Keratinocyte (primary cell): ENCODE results near the gene APOL3. TPM values are rescaled to one million over a fixed set of nuclear protein-coding genes. Genes with fewer than 3 reads are reported as not detected.
"Not testable (repeated sequence)": the region's sequence is repeated elsewhere in the genome, so short reads cannot be mapped to it uniquely, and the experiment has no call there.

Source experiments
- DNase-seq: peaks from one replicate; pipeline ENCODE4 v3.0.0-alpha.2; 2011; ENCODE audit warnings: low read depth, missing footprints, low spot score
- FAIRE-seq: peaks from 2 replicates; lab custom pipeline; 2011; peaks lifted over from hg19 to GRCh38; lab: Jason Lieb, UNC
- H2AFZ ChIP-seq: 2 replicates; pipeline ENCODE4 v1.6.0; 2012; ENCODE audit warnings: low read length, control low read depth, inconsistent platforms; ENCODE audit not compliant: control insufficient read depth
- H3K27ac ChIP-seq: 2 replicates; pipeline ENCODE4 v1.5.1; 2011; ENCODE audit warnings: low read length; ENCODE audit not compliant: control insufficient read depth, insufficient read depth
- H3K27me3 ChIP-seq: 3 replicates; pipeline ENCODE4 v1.6.0; 2011; ENCODE audit warnings: low read length; ENCODE audit not compliant: control insufficient read depth, insufficient read depth; ENCODE audit errors: extremely low read depth
- H3K36me3 ChIP-seq, 2 experiments: 2 replicates in 1 of 2; 3 replicates in 1 of 2; pipeline ENCODE4 v1.5.1; 2011; ENCODE audit warnings: low read length in 2 of 2, mild to moderate bottlenecking in 1 of 2; ENCODE audit not compliant: control insufficient read depth in 2 of 2, insufficient read depth in 2 of 2; ENCODE audit errors: extremely low read depth in 1 of 2
- H3K4me1 ChIP-seq: 3 replicates; pipeline ENCODE4 v1.5.1; 2011; ENCODE audit warnings: low read length; ENCODE audit not compliant: control insufficient read depth, insufficient read depth; ENCODE audit errors: extremely low read depth
- H3K4me2 ChIP-seq: 3 replicates; pipeline ENCODE4 v1.6.0; 2011; ENCODE audit warnings: low read depth, low read length; ENCODE audit not compliant: control insufficient read depth, insufficient read depth; ENCODE audit errors: extremely low read depth
- H3K4me3 ChIP-seq, 3 experiments: fragments of 200-600 bp in 1 of 3; sonication (generic) in 1 of 3; 2 replicates in 2 of 3; 3 replicates in 1 of 3; pipeline ENCODE4 v1.5.1; 2011 to 2016; ENCODE audit warnings: low read length in 3 of 3, mild to moderate bottlenecking in 3 of 3, control low read depth in 2 of 3, inconsistent platforms in 1 of 3, low read depth in 1 of 3, mixed read lengths in 1 of 3, mixed run types in 1 of 3, moderate library complexity in 1 of 3; ENCODE audit not compliant: control insufficient read depth in 2 of 3, insufficient read depth in 2 of 3; ENCODE audit errors: extremely low read depth in 1 of 3
- H3K79me2 ChIP-seq: 2 replicates; pipeline ENCODE4 v1.6.0; 2012; ENCODE audit warnings: low read length; ENCODE audit not compliant: control insufficient read depth, insufficient read depth
- H3K9ac ChIP-seq: 3 replicates; pipeline ENCODE4 v1.6.0; 2011; ENCODE audit warnings: low read length; ENCODE audit not compliant: control insufficient read depth, insufficient read depth; ENCODE audit errors: extremely low read depth
- H3K9me1 ChIP-seq: 3 replicates; pipeline ENCODE4 v1.6.0; 2011; ENCODE audit warnings: low read length; ENCODE audit not compliant: control insufficient read depth, insufficient read depth; ENCODE audit errors: extremely low read depth
- H3K9me3 ChIP-seq: 2 replicates; pipeline ENCODE4 v1.5.1; 2012; ENCODE audit warnings: low read depth, low read length; ENCODE audit not compliant: control insufficient read depth
- H4K20me1 ChIP-seq: 3 replicates; pipeline ENCODE4 v1.6.0; 2011; ENCODE audit warnings: low read length; ENCODE audit not compliant: control insufficient read depth, insufficient read depth; ENCODE audit errors: extremely low read depth
- EZH2 ChIP-seq: IDR thresholded peaks from one replicate; pipeline ENCODE4 v1.6.1; 2012; ENCODE audit warnings: inconsistent platforms, mild to moderate bottlenecking, low read length, moderate library complexity
- dilution Hi-C: fragments of 300-500 bp; cut with MboI; formaldehyde crosslinking; loops from one replicate; pipeline ENCODE4 v1.7.0; 2020; ENCODE audit warnings: low sequenced_read_pairs; ENCODE audit not compliant: extremely low pct_ligation_motif_present
- polyA plus RNA-seq, 5 experiments: library from polyadenylated mRNA; depleted of rRNA in 3 of 5; stranded (reverse) in 3 of 5; stranded (forward) in 1 of 5; unstranded in 1 of 5; fragments of >200 nt; gene quantifications; 1 replicate in 1 of 5; 2 replicates in 3 of 5; 3 replicates in 1 of 5; pipeline versions ENCODE4 v1.2.1 to v1.2.3, GENCODE V29; 2011 to 2012; ENCODE audit warnings: missing spikeins in 2 of 5, low read depth in 1 of 5, low replicate concordance in 1 of 5
- TF ChIP-seq, protein P1 (sequence below), 3 experiments: IDR thresholded peaks in 1 of 3; conservative IDR thresholded peaks in 1 of 3; optimal IDR thresholded peaks in 1 of 3; 2 replicates in 2 of 3; 3 replicates in 1 of 3; pipeline versions ENCODE3 to v1.5.1; 2011; ENCODE audit warnings: low read length in 3 of 3, mild to moderate bottlenecking in 3 of 3, moderate library complexity in 2 of 3, control low read depth in 1 of 3, inconsistent platforms in 1 of 3; ENCODE audit not compliant: insufficient read depth in 2 of 3; ENCODE audit errors: extremely low read depth in 1 of 3

APOL3 gene
- polyA plus RNA-seq, 1 donor (not counting 4 experiments of a cell fraction or from before 2014, with no cell fraction given), result 0.92 TPM

DNA sequence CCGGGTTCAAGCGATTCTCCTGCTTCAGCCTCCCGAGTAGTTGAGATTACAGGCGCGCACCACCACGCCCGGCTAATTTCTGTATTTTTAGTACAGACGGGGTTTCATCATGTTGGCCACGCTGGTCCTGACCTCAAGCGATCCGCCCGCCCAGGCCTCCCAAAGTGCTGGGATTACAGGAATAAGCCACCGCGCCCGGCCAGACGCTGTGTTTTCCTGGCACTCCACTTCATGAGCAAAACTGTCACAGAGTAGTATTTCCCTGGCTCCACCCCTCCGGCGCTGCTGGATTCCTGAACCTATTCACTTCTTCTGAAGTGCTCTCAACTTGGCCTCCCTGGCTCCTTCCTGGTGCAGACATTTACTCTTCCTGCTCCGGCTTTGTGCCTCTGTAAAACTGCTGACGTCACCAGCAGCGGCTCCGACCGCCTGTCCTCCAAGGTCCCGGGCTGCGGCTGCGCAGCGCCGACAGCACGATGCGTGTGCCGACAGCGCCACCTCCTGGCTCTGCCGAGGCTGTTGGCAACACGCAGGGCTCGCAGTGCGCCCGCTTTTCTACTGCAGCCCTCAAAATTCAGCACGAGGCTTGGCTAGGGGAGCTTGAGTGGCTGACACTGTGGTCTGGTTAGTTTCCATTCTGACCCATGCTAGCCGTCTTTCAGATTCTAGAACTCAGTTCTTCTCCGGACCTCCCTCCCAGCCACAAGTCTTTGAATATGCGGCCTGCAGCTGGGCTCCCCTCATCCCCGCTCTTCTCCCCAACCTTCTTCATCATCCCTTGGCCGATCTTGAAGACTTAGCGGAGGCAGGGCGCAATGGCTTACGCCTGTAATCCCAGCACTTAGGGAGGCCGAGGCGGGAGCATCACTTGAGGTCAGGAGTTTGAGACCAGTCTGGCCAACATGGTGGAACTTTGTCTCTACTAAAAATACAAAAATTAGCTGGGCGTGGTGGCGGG lies 36.6 kb downstream of the APOL3 start:
- dilution Hi-C loops, result no loop called here
- H3K9ac ChIP-seq, result peak overlapping the region; percentile 60
- peak overlapping the region in 2 of 3 experiments; percentile 38 to 46 for H3K4me3 ChIP-seq
- no peaks in the 10 kb centered on the region for H3K79me2 ChIP-seq
- peak overlapping the region; percentile 69 for H3K27ac ChIP-seq
- TF ChIP-seq, protein P1, sequence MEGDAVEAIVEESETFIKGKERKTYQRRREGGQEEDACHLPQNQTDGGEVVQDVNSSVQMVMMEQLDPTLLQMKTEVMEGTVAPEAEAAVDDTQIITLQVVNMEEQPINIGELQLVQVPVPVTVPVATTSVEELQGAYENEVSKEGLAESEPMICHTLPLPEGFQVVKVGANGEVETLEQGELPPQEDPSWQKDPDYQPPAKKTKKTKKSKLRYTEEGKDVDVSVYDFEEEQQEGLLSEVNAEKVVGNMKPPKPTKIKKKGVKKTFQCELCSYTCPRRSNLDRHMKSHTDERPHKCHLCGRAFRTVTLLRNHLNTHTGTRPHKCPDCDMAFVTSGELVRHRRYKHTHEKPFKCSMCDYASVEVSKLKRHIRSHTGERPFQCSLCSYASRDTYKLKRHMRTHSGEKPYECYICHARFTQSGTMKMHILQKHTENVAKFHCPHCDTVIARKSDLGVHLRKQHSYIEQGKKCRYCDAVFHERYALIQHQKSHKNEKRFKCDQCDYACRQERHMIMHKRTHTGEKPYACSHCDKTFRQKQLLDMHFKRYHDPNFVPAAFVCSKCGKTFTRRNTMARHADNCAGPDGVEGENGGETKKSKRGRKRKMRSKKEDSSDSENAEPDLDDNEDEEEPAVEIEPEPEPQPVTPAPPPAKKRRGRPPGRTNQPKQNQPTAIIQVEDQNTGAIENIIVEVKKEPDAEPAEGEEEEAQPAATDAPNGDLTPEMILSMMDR (optimal IDR thresholded peaks at IDR 0.05 in 1 of 3, IDR thresholded peaks at IDR 0.05 in 1 of 3, conservative IDR thresholded peaks at IDR 0.05 in 1 of 3; ENCODE audit: extremely low read depth in 1 of 3, insufficient read depth in 2 of 3, low read length in 3 of 3), result peak; percentile 97 to 99 (median 99)
- no peak for TF ChIP-seq EZH2
- H4K20me1 ChIP-seq, result no peaks in the 10 kb centered on the region
- H3K4me1 ChIP-seq, result peaks cover 4% of the 10 kb centered on the region
- peak overlapping the region; percentile 94 for H2AFZ ChIP-seq
- H3K36me3 ChIP-seq, result no peaks in the 10 kb centered on the region
- H3K9me1 ChIP-seq, result no peaks in the 10 kb centered on the region
- H3K27me3 ChIP-seq, result no peaks in the 10 kb centered on the region
- DNase-seq, result peak; percentile 74
- FAIRE-seq, result peak; percentile 87
- no peaks in the 10 kb centered on the region for H3K9me3 ChIP-seq
- peak overlapping the region; percentile 73 for H3K4me2 ChIP-seq

- H3K79me2 ChIP-seq, H3K36me3 ChIP-seq, H4K20me1 ChIP-seq, H3K9me3 ChIP-seq, H3K4me3 ChIP-seq, H3K9ac ChIP-seq, dilution Hi-C loops, H3K9me1 ChIP-seq, DNase-seq, H3K4me1 ChIP-seq, H2AFZ ChIP-seq, H3K27ac ChIP-seq, H3K27me3 ChIP-seq, FAIRE-seq, H3K4me2 ChIP-seq: not testable (repeated sequence)
Observed at GRCh38 chr22:36120621-36121351, 39.8 kb downstream of the APOL3 start.
